K562 (cell line): Measurements from ENCODE around the gene ZBTB20. TPM values are rescaled to one million over a fixed set of nuclear protein-coding genes. Genes with fewer than 3 reads are reported as not detected.

Source experiments
- ATAC-seq: fragments of 200-7000 bp; cut with Tn5 transposase; 3 replicates; pipeline ENCODE4 v1.9.1; 2020; ENCODE audit warnings: moderate library complexity
- BruUV-seq: library from RNA; stranded (reverse); fragments of 400-500 nt; replicated peaks from 2 replicates; lab custom pipeline; 2021; lab: Mats Ljungman, UMichigan
- CTCF ChIA-PET: fragments of 300-600 bp; formaldehyde crosslinking; extraction: SDS; loops from one replicate; lab custom pipeline; 2021; ENCODE audit warnings: low intra/inter-chr PET ratio; lab: Yijun Ruan, JAX
- POLR2A ChIA-PET: fragments of 300-600, 350-650 bp; sonication (Branson Sonifier 250); formaldehyde crosslinking; extraction: SDS; loops from one replicate; lab custom pipeline; 2021; ENCODE audit warnings: antibody characterized with exemption, inconsistent platforms; lab: Yijun Ruan, JAX
- DNase-seq, 4 experiments: peaks; one replicate each; pipeline versions ENCODE4 v3.0.0 to v3.0.0-alpha.2; 2011 to 2018; ENCODE audit warnings: low spot score in 3 of 4, mixed read lengths in 3 of 4; ENCODE audit errors: extremely low read depth in 1 of 4
- FAIRE-seq: peaks from 2 replicates; lab custom pipeline; 2011; peaks lifted over from hg19 to GRCh38; lab: Jason Lieb, UNC
- H2AFZ ChIP-seq: 2 replicates; pipeline ENCODE4 v1.6.0; 2011; ENCODE audit warnings: low read depth, low read length, control low read depth, inconsistent platforms
- H3K27ac ChIP-seq: fragments of 200-600 bp; 3 replicates; pipeline ENCODE4 v1.8.0; 2011; ENCODE audit warnings: low read depth, mild to moderate bottlenecking, control low read depth, inconsistent platforms, low read length, moderate library complexity, mixed read lengths; ENCODE audit errors: extremely low read depth
- H3K27me3 ChIP-seq, 2 experiments: fragments of 300-600 bp in 1 of 2; 2 replicates in 1 of 2; 3 replicates in 1 of 2; pipeline versions ENCODE4 v1.6.0 to v1.8.0; 2011; ENCODE audit warnings: inconsistent platforms in 2 of 2, low read length in 2 of 2, mild to moderate bottlenecking in 1 of 2, mixed read lengths in 1 of 2, moderate library complexity in 1 of 2; ENCODE audit not compliant: control insufficient read depth in 2 of 2, insufficient read depth in 2 of 2
- H3K36me3 ChIP-seq: fragments of 300-600 bp; 3 replicates; pipeline ENCODE4 v1.8.0; 2011; ENCODE audit warnings: mild to moderate bottlenecking, low read length, inconsistent platforms; ENCODE audit not compliant: control insufficient read depth, insufficient read depth
- H3K4me1 ChIP-seq, 2 experiments: fragments of 200-600 bp in 1 of 2; replicated peaks in 1 of 2; 2 replicates in 1 of 2; 3 replicates in 1 of 2; pipeline versions ENCODE4 v1.5.1 to v1.8.0; 2011; ENCODE audit warnings: inconsistent platforms in 2 of 2, low read length in 2 of 2, mild to moderate bottlenecking in 1 of 2, mixed read lengths in 1 of 2, moderate library complexity in 1 of 2; ENCODE audit not compliant: control insufficient read depth in 2 of 2, insufficient read depth in 2 of 2
- H3K4me2 ChIP-seq: 2 replicates; pipeline ENCODE4 v1.6.1; 2011; ENCODE audit warnings: low read length, control low read depth, inconsistent platforms, mixed read lengths; ENCODE audit not compliant: insufficient read depth
- H3K4me3 ChIP-seq: fragments of 200-600 bp; sonication (generic), shearing (Covaris generic); 2 replicates; pipeline ENCODE4 v1.5.1; 2016; ENCODE audit warnings: control low read depth, inconsistent platforms
- H3K79me2 ChIP-seq: fragments of 200-600 bp; 3 replicates; pipeline ENCODE4 v1.8.0; 2011; ENCODE audit warnings: low read length, inconsistent platforms; ENCODE audit not compliant: control insufficient read depth, insufficient read depth
- H3K9ac ChIP-seq, 2 experiments: 2 replicates each; pipeline versions ENCODE4 v1.6.0 to v1.6.1; 2011; ENCODE audit warnings: low read depth in 2 of 2, low read length in 2 of 2, control low read depth in 1 of 2, inconsistent platforms in 1 of 2, mild to moderate bottlenecking in 1 of 2, mixed read lengths in 1 of 2; ENCODE audit not compliant: insufficient read depth in 1 of 2
- H3K9me1 ChIP-seq: one replicate; pipeline ENCODE4 v1.6.0; 2011; ENCODE audit warnings: inconsistent platforms, mild to moderate bottlenecking, low read length, moderate library complexity; ENCODE audit not compliant: control insufficient read depth, insufficient read depth
- H3K9me3 ChIP-seq: replicated peaks from 2 replicates; pipeline ENCODE4 v1.5.1; 2011; ENCODE audit warnings: low read depth, low read length, inconsistent platforms; ENCODE audit not compliant: control insufficient read depth, insufficient read depth
- H4K20me1 ChIP-seq: replicated peaks from 2 replicates; pipeline ENCODE4 v1.6.1; 2011; ENCODE audit warnings: low read length, inconsistent platforms, mixed read lengths; ENCODE audit not compliant: control insufficient read depth, insufficient read depth
- BRD4 ChIP-seq: fragments of 200-600 bp; sonication (generic); IDR thresholded peaks from 2 replicates; pipeline ENCODE4 v1.6.1; 2017; ENCODE audit warnings: inconsistent platforms
- CREB1 ChIP-seq, 2 experiments: sonication (generic) in 1 of 2; formaldehyde crosslinking in 1 of 2; IDR thresholded peaks; 2 replicates each; pipeline versions ENCODE4 v1.6.1 to v1.8.0; 2012 to 2022; ENCODE audit warnings: inconsistent platforms in 1 of 2, mild to moderate bottlenecking in 1 of 2, missing genetic modification reagents in 1 of 2, moderate library complexity in 1 of 2
- EP400 ChIP-seq: fragments of 450-650 bp; IDR thresholded peaks from 2 replicates; pipeline ENCODE4 v1.6.1; 2017; ENCODE audit warnings: antibody characterized with exemption, mild to moderate bottlenecking, moderate library complexity
- ETV1 ChIP-seq: fragments of 450-650 bp; conservative IDR thresholded peaks from 2 replicates; pipeline ENCODE4 v1.6.1; 2016; ENCODE audit warnings: missing genetic modification characterization, control low read depth, low read depth, missing compliant biosample characterization
- FOXM1 ChIP-seq, 2 experiments: fragments of 450-650 bp in 1 of 2; sonication (generic) in 1 of 2; formaldehyde crosslinking in 1 of 2; IDR thresholded peaks; 2 replicates each; pipeline versions ENCODE4 v1.6.1 to v1.9.0; 2017 to 2022; ENCODE audit warnings: low read depth in 2 of 2, mild to moderate bottlenecking in 2 of 2, missing genetic modification reagents in 1 of 2, moderate library complexity in 1 of 2
- HNRNPH1 ChIP-seq: fragments of 200-400 bp; formaldehyde crosslinking; optimal IDR thresholded peaks from 2 replicates; pipeline ENCODE3; 2017; ENCODE audit warnings: low read depth, mild to moderate bottlenecking, low read length, moderate library complexity
- LARP7 ChIP-seq: fragments of 450-650 bp; IDR thresholded peaks from 2 replicates; pipeline ENCODE4 v1.6.1; 2016
- MAFF ChIP-seq: IDR thresholded peaks from 2 replicates; pipeline ENCODE4 v1.6.1; 2012; ENCODE audit warnings: low read length, improper control_type of control experiment
- NRF1 ChIP-seq, 2 experiments: fragments of 450-650 bp; IDR thresholded peaks in 1 of 2; conservative IDR thresholded peaks in 1 of 2; 2 replicates each; pipeline ENCODE4 v1.6.1; 2014; ENCODE audit warnings: mild to moderate bottlenecking in 2 of 2
- PTBP1 ChIP-seq: fragments of 200-400 bp; formaldehyde crosslinking; IDR thresholded peaks from 2 replicates; pipeline ENCODE4 v1.6.1; 2017; ENCODE audit warnings: low read depth, low read length
- TOE1 ChIP-seq, 2 experiments: fragments of 450-650 bp in 1 of 2; sonication (generic) in 1 of 2; formaldehyde crosslinking in 1 of 2; IDR thresholded peaks; 2 replicates each; pipeline versions ENCODE4 v1.7.1 to v1.8.0; 2016 to 2022; ENCODE audit warnings: borderline replicate concordance in 2 of 2, mild to moderate bottlenecking in 2 of 2, antibody characterized with exemption in 1 of 2, inconsistent platforms in 1 of 2, low read depth in 1 of 2, missing genetic modification reagents in 1 of 2, moderate library complexity in 1 of 2
- U2AF2 ChIP-seq: fragments of 200-400 bp; formaldehyde crosslinking; optimal IDR thresholded peaks from 2 replicates; pipeline ENCODE3; 2017; ENCODE audit warnings: low read depth, mild to moderate bottlenecking, low read length
- ZFX ChIP-seq: sonication (generic); formaldehyde crosslinking; IDR thresholded peaks from 2 replicates; pipeline ENCODE4 v1.8.0; 2022; ENCODE audit warnings: mild to moderate bottlenecking, missing genetic modification reagents, moderate library complexity
- ZNF263 ChIP-seq: sonication (generic); formaldehyde crosslinking; IDR thresholded peaks from 2 replicates; pipeline ENCODE4 v1.8.0; 2022; ENCODE audit warnings: mild to moderate bottlenecking, missing genetic modification reagents, borderline replicate concordance
- WGBS: fragments of 100-300 bp; shearing (Covaris generic); methylation state at CpG from one replicate; pipeline ENCODE4 v1.1.6; 2016; ENCODE audit warnings: low coverage, mixed read lengths; ENCODE audit not compliant: insufficient coverage; ENCODE audit errors: missing lambda C conversion rate; 5-methylcytosine and 5-hydroxymethylcytosine counted together
- in situ Hi-C: fragments of 300-500 bp; cut with MboI; formaldehyde crosslinking; loops from 4 replicates; pipeline ENCODE4 v1.15.0; 2018; ENCODE audit warnings: inconsistent platforms, mixed read lengths
- intact Hi-C: fragments of 100-400 bp; cut with micrococcal nuclease; formaldehyde crosslinking; loops from 2 replicates; pipeline ENCODE4 v1.14.2; 2022
- polyA plus RNA-seq, 8 experiments: library from polyadenylated mRNA; depleted of rRNA in 4 of 8; stranded (reverse) in 5 of 8; unstranded in 3 of 8; fragments of >200 nt; fragmentation: Nextera tagmentation in 2 of 8; fragmentation: Illumina TruSeq in 1 of 8; extraction: Ambion mirVana in 2 of 8; extraction: Trizol in 1 of 8; gene quantifications; 2 replicates each; pipeline versions ENCODE4 v1.2.1 to v1.2.3, GENCODE V29; 2011 to 2014; ENCODE audit warnings: inconsistent platforms in 1 of 8, missing spikeins in 1 of 8
- total RNA-seq, 7 experiments: library from RNA; depleted of rRNA in 6 of 7; stranded (reverse); fragments of >200 nt in 6 of 7; fragmentation: Illumina TruSeq in 2 of 7; extraction: Trizol in 2 of 7; gene quantifications; 2 replicates each; pipeline versions ENCODE4 v1.2.1 to v1.2.3, GENCODE V29; 2011 to 2021; ENCODE audit warnings: low replicate concordance in 1 of 7

The ZBTB20 gene
- total and polyA plus RNA-seq, 9 of the 15 experiments (the other 6 are each of a cell fraction or from before 2014, with no cell fraction given), result 0.17 to 1.7 (median 0.45) TPM

DNA sequence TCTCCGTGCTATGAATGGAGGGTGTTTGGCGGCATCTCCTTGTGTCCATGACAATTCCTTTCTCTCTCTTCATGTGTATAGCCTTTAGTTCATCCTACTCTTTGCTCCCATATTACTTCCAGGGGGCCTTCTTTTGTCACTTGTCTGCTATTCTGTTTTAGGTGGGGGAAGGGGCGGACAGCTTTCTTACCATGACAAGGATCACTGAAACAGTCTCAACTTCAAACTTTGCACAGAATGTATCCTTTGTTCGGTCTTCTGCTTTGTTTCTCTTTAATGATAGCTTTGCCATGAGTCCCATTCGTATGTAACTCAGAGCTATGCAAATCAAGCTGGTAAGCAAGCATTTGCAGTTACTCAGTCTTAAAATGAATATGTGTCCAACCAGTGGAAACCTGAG lies 559.1 kb downstream of the ZBTB20 start:
- ChIA-PET CTCF (no interaction called here), POLR2A (no interaction called here)
- in situ Hi-C loops (no loop called here), intact Hi-C loops (no loop called here)
- H3K9ac ChIP-seq, result no peak overlapping the region
- no peaks in the 10 kb centered on the region for H3K4me1 ChIP-seq
- DNase-seq, result no peak
- H3K79me2 ChIP-seq, result no peaks in the 10 kb centered on the region
- H3K27me3 ChIP-seq, result no peaks in the 10 kb centered on the region
- no peak overlapping the region for H2AFZ ChIP-seq
- no peaks in the 10 kb centered on the region for H3K36me3 ChIP-seq
- H3K4me2 ChIP-seq, result no peak overlapping the region
- H3K27ac ChIP-seq, result no peak overlapping the region
- no peaks in the 10 kb centered on the region for H3K9me1 ChIP-seq
- H3K4me3 ChIP-seq, result no peak overlapping the region
- H3K9me3 ChIP-seq, result no peaks in the 10 kb centered on the region
- BruUV-seq, result no TSS peak
- ATAC-seq, result no peak
- no peaks in the 10 kb centered on the region for H4K20me1 ChIP-seq
- TF ChIP-seq ZFX (CRISPR knock-in tag) (no peak), CREB1 (IDR thresholded peaks at IDR 0.05) (no peak), CREB1 (CRISPR knock-in tag; IDR thresholded peaks at IDR 0.05) (no peak), FOXM1 (IDR thresholded peaks at IDR 0.05; ENCODE audit: low read depth) (no peak), FOXM1 (CRISPR knock-in tag; IDR thresholded peaks at IDR 0.05; ENCODE audit: low read depth) (no peak), ETV1 (tag) (no peak), NRF1 (conservative IDR thresholded peaks at IDR 0.05 in 1 of 2, IDR thresholded peaks at IDR 0.05 in 1 of 2) (no peak), MAFF (no peak)
- TF ChIP-seq, all 486 proteins: peak for 0
- 0% methylated on average over 5 of the region's 5 CpGs for WGBS
- no peak for FAIRE-seq

DNA sequence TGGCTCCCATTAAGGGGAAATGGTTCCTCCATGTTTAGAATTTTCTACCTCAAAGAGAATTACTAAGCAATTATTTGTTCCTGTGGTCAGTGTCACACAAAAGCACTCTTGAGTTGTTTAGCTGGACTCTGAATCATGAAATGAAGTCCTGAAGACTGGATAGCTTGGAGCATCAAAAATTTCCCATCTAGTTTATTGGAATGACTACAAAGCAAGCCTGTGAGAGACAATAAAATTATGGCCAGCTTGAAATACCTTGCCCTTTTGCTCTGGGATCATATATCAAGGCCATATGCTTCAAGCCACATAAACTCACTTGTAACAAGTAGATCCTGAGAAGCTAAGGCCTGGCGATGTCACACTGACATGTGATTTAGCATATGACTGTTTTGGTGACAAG lies 561.0 kb downstream of the ZBTB20 start:
- H3K9me1 ChIP-seq, result no peaks in the 10 kb centered on the region
- FAIRE-seq (no peak), ATAC-seq (no peak), DNase-seq (no peak)
- H3K79me2 ChIP-seq, result no peaks in the 10 kb centered on the region
- no peak overlapping the region for H3K4me3 ChIP-seq
- no peaks in the 10 kb centered on the region for H3K9me3 ChIP-seq
- in situ Hi-C loops (no loop called here), intact Hi-C loops (no loop called here)
- H2AFZ ChIP-seq, result no peak overlapping the region
- BruUV-seq, result no TSS peak
- no peaks in the 10 kb centered on the region for H3K27me3 ChIP-seq
- ChIA-PET POLR2A (no interaction called here), CTCF (no interaction called here)
- H3K36me3 ChIP-seq, result no peaks in the 10 kb centered on the region
- WGBS, result 0% methylated on average over 1 of the region's 1 CpG
- H3K9ac ChIP-seq, result no peak overlapping the region
- H4K20me1 ChIP-seq, result no peaks in the 10 kb centered on the region
- no peaks in the 10 kb centered on the region for H3K4me1 ChIP-seq
- H3K27ac ChIP-seq, result no peak overlapping the region
- no peak overlapping the region for H3K4me2 ChIP-seq
- no peak for TF ChIP-seq U2AF2
- TF ChIP-seq TOE1 (IDR thresholded peaks at IDR 0.05; ENCODE audit: borderline replicate concordance), result no peak
- TF ChIP-seq TOE1 (CRISPR knock-in tag; IDR thresholded peaks at IDR 0.05; ENCODE audit: borderline replicate concordance, low read depth), result no peak
- TF ChIP-seq ZNF263 (CRISPR knock-in tag), result no peak
- no peak for TF ChIP-seq LARP7
- TF ChIP-seq PTBP1, result no peak
- no peak for TF ChIP-seq EP400
- TF ChIP-seq HNRNPH1, result no peak
- TF ChIP-seq BRD4, result no peak
